ENCODE results near the gene PCSK1.
"Not testable (repeated sequence)": the region's sequence is repeated elsewhere in the genome, so short reads cannot be mapped to it uniquely, and the experiment has no call there.

Gene PCSK1

GRCh38 chr5:96396878-96397277 is 36.2 kb downstream of the PCSK1 start:
- no peak overlapping the region for H2AFZ ChIP-seq (ENCODE audit: low read length, unreplicated experiment)

GRCh38 chr5:96395295-96395694 is 37.8 kb downstream of the PCSK1 start:
- H3K27ac ChIP-seq (ENCODE audit: low read depth, low read length); H2AFZ ChIP-seq (ENCODE audit: low read length, unreplicated experiment); H3K4me3 ChIP-seq (ENCODE audit: low read depth, low read length); H3K79me2 ChIP-seq (ENCODE audit: control insufficient read depth, insufficient read depth, low read length, unreplicated experiment); H3K4me1 ChIP-seq (ENCODE audit: control insufficient read depth, insufficient read depth, low read length, unreplicated experiment); H3K36me3 ChIP-seq (ENCODE audit: insufficient read depth, low read length); H3K27me3 ChIP-seq (ENCODE audit: insufficient read depth, low read length): not testable (repeated sequence)

More at GRCh38 chr5:96396878-96397277, 36.2 kb downstream of the PCSK1 start:
- H3K4me3 ChIP-seq (ENCODE audit: low read depth, low read length), result no peak overlapping the region
- peaks cover 2% of the 10 kb centered on the region for H3K4me1 ChIP-seq (ENCODE audit: control insufficient read depth, insufficient read depth, low read length, unreplicated experiment)
- no peaks in the 10 kb centered on the region for H3K79me2 ChIP-seq (ENCODE audit: control insufficient read depth, insufficient read depth, low read length, unreplicated experiment)
- H3K27me3 ChIP-seq (ENCODE audit: insufficient read depth, low read length), result no peaks in the 10 kb centered on the region
- no peaks in the 10 kb centered on the region for H3K36me3 ChIP-seq (ENCODE audit: insufficient read depth, low read length)
- no peak overlapping the region for H3K27ac ChIP-seq (ENCODE audit: low read depth, low read length)

GRCh38 chr5:96391921-96392320 is 41.1 kb downstream of the PCSK1 start:
- Histone ChIP-seq H3K79me2 (ENCODE audit: control insufficient read depth, insufficient read depth, low read length, unreplicated experiment) (no peaks in the 10 kb centered on the region), H2AFZ (ENCODE audit: low read length, unreplicated experiment) (no peak overlapping the region), H3K27me3 (ENCODE audit: insufficient read depth, low read length) (no peaks in the 10 kb centered on the region), H3K36me3 (ENCODE audit: insufficient read depth, low read length) (no peaks in the 10 kb centered on the region), H3K27ac (ENCODE audit: low read depth, low read length) (no peak overlapping the region), H3K4me3 (ENCODE audit: low read depth, low read length) (no peak overlapping the region), H3K4me1 (ENCODE audit: control insufficient read depth, insufficient read depth, low read length, unreplicated experiment) (peaks cover 13% of the 10 kb centered on the region)

DNA sequence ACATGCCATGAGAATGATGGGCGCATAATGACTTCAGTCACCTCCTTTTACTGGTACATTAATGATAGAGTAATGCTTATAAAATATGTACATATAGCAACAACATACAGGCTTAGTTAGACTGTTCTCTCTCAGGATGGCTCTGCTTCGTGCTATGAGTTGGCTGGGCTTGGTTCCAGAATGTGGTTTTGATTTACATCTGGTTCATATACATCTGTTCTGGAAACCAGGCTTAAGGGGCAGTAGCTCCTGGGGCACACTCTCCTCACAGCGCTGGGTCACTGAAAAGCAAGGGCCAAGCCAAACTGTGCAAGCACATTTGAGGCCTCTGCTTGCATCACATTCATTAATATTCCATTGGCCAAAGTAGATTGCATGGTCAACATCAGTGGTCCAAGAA is 44.9 kb downstream of the PCSK1 start:
- Histone ChIP-seq H3K27me3 (ENCODE audit: insufficient read depth, low read length) (no peaks in the 10 kb centered on the region), H3K36me3 (ENCODE audit: insufficient read depth, low read length) (no peaks in the 10 kb centered on the region), H3K79me2 (ENCODE audit: control insufficient read depth, insufficient read depth, low read length, unreplicated experiment) (no peaks in the 10 kb centered on the region), H3K27ac (ENCODE audit: low read depth, low read length) (no peak overlapping the region), H3K4me3 (ENCODE audit: low read depth, low read length) (no peak overlapping the region), H2AFZ (ENCODE audit: low read length, unreplicated experiment) (no peak overlapping the region), H3K4me1 (ENCODE audit: control insufficient read depth, insufficient read depth, low read length, unreplicated experiment) (peaks cover 29% of the 10 kb centered on the region)

GRCh38 chr5:96387616-96388015 is 45.4 kb downstream of the PCSK1 start:
- no peaks in the 10 kb centered on the region for H3K36me3 ChIP-seq (ENCODE audit: insufficient read depth, low read length)
- no peak overlapping the region for H2AFZ ChIP-seq (ENCODE audit: low read length, unreplicated experiment)
- peaks cover 29% of the 10 kb centered on the region for H3K4me1 ChIP-seq (ENCODE audit: control insufficient read depth, insufficient read depth, low read length, unreplicated experiment)

GRCh38 chr5:96385538-96385937 is 47.5 kb downstream of the PCSK1 start:
- Histone ChIP-seq H3K4me3 (ENCODE audit: low read depth, low read length) (no peak overlapping the region), H3K4me1 (ENCODE audit: control insufficient read depth, insufficient read depth, low read length, unreplicated experiment) (peaks cover 24% of the 10 kb centered on the region), H3K27ac (ENCODE audit: low read depth, low read length) (no peak overlapping the region), H3K36me3 (ENCODE audit: insufficient read depth, low read length) (no peaks in the 10 kb centered on the region), H2AFZ (ENCODE audit: low read length, unreplicated experiment) (no peak overlapping the region), H3K79me2 (ENCODE audit: control insufficient read depth, insufficient read depth, low read length, unreplicated experiment) (no peaks in the 10 kb centered on the region), H3K27me3 (ENCODE audit: insufficient read depth, low read length) (no peaks in the 10 kb centered on the region)

More at GRCh38 chr5:96387616-96388015, 45.4 kb downstream of the PCSK1 start:
- H3K27ac ChIP-seq (ENCODE audit: low read depth, low read length), result no peak overlapping the region
- H3K27me3 ChIP-seq (ENCODE audit: insufficient read depth, low read length), result no peaks in the 10 kb centered on the region
- H3K79me2 ChIP-seq (ENCODE audit: control insufficient read depth, insufficient read depth, low read length, unreplicated experiment), result no peaks in the 10 kb centered on the region
- H3K4me3 ChIP-seq (ENCODE audit: low read depth, low read length), result no peak overlapping the region

GRCh38 chr5:96384353-96384752 is 48.7 kb downstream of the PCSK1 start:
- Histone ChIP-seq H3K4me1 (ENCODE audit: control insufficient read depth, insufficient read depth, low read length, unreplicated experiment) (peaks cover 24% of the 10 kb centered on the region), H2AFZ (ENCODE audit: low read length, unreplicated experiment) (peak overlapping the region; percentile 0), H3K79me2 (ENCODE audit: control insufficient read depth, insufficient read depth, low read length, unreplicated experiment) (no peaks in the 10 kb centered on the region)

GRCh38 chr5:96381526-96381925 is 51.5 kb downstream of the PCSK1 start:
- H3K36me3 ChIP-seq (ENCODE audit: insufficient read depth, low read length), result no peaks in the 10 kb centered on the region
- H2AFZ ChIP-seq (ENCODE audit: low read length, unreplicated experiment), result no peak overlapping the region
- no peaks in the 10 kb centered on the region for H3K27me3 ChIP-seq (ENCODE audit: insufficient read depth, low read length)
- no peaks in the 10 kb centered on the region for H3K79me2 ChIP-seq (ENCODE audit: control insufficient read depth, insufficient read depth, low read length, unreplicated experiment)
- H3K27ac ChIP-seq (ENCODE audit: low read depth, low read length), result no peak overlapping the region
- H3K4me3 ChIP-seq (ENCODE audit: low read depth, low read length), result no peak overlapping the region
- H3K4me1 ChIP-seq (ENCODE audit: control insufficient read depth, insufficient read depth, low read length, unreplicated experiment), result peaks cover 17% of the 10 kb centered on the region

More at GRCh38 chr5:96384353-96384752, 48.7 kb downstream of the PCSK1 start:
- no peaks in the 10 kb centered on the region for H3K36me3 ChIP-seq (ENCODE audit: insufficient read depth, low read length)
- no peak overlapping the region for H3K4me3 ChIP-seq (ENCODE audit: low read depth, low read length)
- H3K27ac ChIP-seq (ENCODE audit: low read depth, low read length), result peak overlapping the region; percentile 26; the same call in 1 of the 2 replicates
- no peaks in the 10 kb centered on the region for H3K27me3 ChIP-seq (ENCODE audit: insufficient read depth, low read length)

DNA sequence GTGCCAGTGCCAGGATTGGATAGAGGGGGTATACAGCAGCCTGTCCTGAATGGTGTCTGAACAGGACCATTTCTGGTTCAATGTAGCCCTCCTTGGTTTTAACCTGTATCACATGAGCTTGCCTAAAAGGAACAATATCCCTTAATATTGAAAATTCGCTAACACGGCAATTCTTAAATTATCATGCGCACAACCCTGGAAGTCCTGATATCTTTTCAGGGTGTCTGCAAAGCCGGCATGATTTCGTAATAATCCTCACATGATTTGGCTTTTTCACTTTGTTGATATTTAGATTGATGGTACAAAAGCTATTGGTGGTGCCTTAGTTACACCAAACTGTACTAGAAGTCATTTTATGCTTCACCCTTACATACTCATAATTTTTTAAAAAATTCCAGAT is 53.2 kb downstream of the PCSK1 start:
- H3K4me1 ChIP-seq (ENCODE audit: control insufficient read depth, insufficient read depth, low read length, unreplicated experiment), result peaks cover 13% of the 10 kb centered on the region
- no peak overlapping the region for H3K4me3 ChIP-seq (ENCODE audit: low read depth, low read length)
- H3K79me2 ChIP-seq (ENCODE audit: control insufficient read depth, insufficient read depth, low read length, unreplicated experiment), result no peaks in the 10 kb centered on the region
- H3K27ac ChIP-seq (ENCODE audit: low read depth, low read length), result no peak overlapping the region
- H3K36me3 ChIP-seq (ENCODE audit: insufficient read depth, low read length), result no peaks in the 10 kb centered on the region
- no peaks in the 10 kb centered on the region for H3K27me3 ChIP-seq (ENCODE audit: insufficient read depth, low read length)
- no peak overlapping the region for H2AFZ ChIP-seq (ENCODE audit: low read length, unreplicated experiment)

DNA sequence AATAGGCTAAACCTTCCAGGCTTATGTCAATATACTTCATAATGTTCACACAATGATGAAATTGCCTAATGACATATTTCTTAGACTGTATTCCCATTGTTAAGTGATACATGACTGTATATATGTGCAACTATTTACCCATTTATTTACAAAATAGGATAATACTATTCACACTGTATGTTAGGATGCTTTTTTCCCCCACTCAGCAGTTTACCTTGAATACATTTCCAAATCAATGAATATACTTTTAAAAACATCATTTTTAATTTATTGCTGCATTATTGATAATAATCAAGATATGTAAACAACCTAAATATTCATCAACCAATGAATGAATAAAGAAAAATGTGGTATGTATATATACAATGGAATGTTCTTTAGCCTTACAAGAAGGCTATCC is 55.5 kb downstream of the PCSK1 start:
- Histone ChIP-seq H3K79me2 (ENCODE audit: control insufficient read depth, insufficient read depth, low read length, unreplicated experiment) (no peaks in the 10 kb centered on the region), H3K36me3 (ENCODE audit: insufficient read depth, low read length) (no peaks in the 10 kb centered on the region), H3K4me3 (ENCODE audit: low read depth, low read length) (no peak overlapping the region), H3K27ac (ENCODE audit: low read depth, low read length) (no peak overlapping the region), H3K27me3 (ENCODE audit: insufficient read depth, low read length) (no peaks in the 10 kb centered on the region), H2AFZ (ENCODE audit: low read length, unreplicated experiment) (no peak overlapping the region), H3K4me1 (ENCODE audit: control insufficient read depth, insufficient read depth, low read length, unreplicated experiment) (no peaks in the 10 kb centered on the region)

- H3K27ac ChIP-seq (ENCODE audit: low read depth, low read length), result no peak overlapping the region
- no peak overlapping the region for H3K4me3 ChIP-seq (ENCODE audit: low read depth, low read length)
- H3K36me3 ChIP-seq (ENCODE audit: insufficient read depth, low read length), result no peaks in the 10 kb centered on the region
- no peaks in the 10 kb centered on the region for H3K79me2 ChIP-seq (ENCODE audit: control insufficient read depth, insufficient read depth, low read length, unreplicated experiment)
- H3K4me1 ChIP-seq (ENCODE audit: control insufficient read depth, insufficient read depth, low read length, unreplicated experiment), result no peaks in the 10 kb centered on the region
- H3K27me3 ChIP-seq (ENCODE audit: insufficient read depth, low read length), result no peaks in the 10 kb centered on the region
- H2AFZ ChIP-seq (ENCODE audit: low read length, unreplicated experiment), result no peak overlapping the region
Measured at GRCh38 chr5:96377167-96377566, 55.9 kb downstream of the PCSK1 start.

Measured in ACC112 (cell line).